Esophagus muscularis mucosa (tissue), 4 donors: ENCODE results near the gene CCDC148.

ENCODE experiments used
- EP300 ChIP-seq: sonication (generic); formaldehyde crosslinking; IDR thresholded peaks from one replicate; pipeline ENCODE4 v1.6.1; 2017; ENCODE audit warnings: antibody characterized with exemption
- POLR2A ChIP-seq: fragments of 450-650 bp; IDR thresholded peaks from one replicate; pipeline ENCODE4 v1.6.1; 2017; ENCODE audit warnings: antibody characterized with exemption, moderate library complexity, mild to moderate bottlenecking, low read depth
- POLR2AphosphoS5 ChIP-seq, 2 donors: sonication (generic); formaldehyde crosslinking; IDR thresholded peaks; one replicate each; pipeline ENCODE4 v1.6.1; 2017; ENCODE audit warnings: antibody characterized with exemption in 2 of 2
- TF ChIP-seq, protein P1 (sequence below), 3 experiments: fragments of 200-600 bp in 2 of 3; fragments of 450-650 bp in 1 of 3; sonication (generic) in 2 of 3; IDR thresholded peaks; one replicate each; pipeline ENCODE4 v1.5.1; 2017 to 2019; ENCODE audit warnings: antibody characterized with exemption in 3 of 3, mild to moderate bottlenecking in 2 of 3, moderate library complexity in 1 of 3

DNA sequence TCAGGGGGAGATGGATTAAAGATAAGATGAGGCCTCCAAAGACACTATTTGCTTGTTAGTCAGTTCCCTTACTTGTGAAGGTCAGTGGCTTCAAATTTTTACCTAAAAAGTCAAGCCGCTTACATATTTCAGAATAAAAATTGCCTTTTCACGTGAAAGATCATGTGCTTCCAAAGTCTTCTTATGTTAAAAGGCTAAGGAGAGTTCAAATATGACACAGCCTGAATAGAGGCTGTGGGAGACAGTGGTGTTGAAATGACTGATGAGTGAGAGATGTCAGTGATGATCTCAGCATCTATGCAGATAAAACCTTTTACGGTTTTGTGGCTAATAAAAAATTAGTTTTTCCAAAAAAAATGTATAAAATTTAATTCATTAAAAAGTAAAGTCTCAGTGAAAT lies 314.4 kb downstream of the CCDC148 start:
- TF ChIP-seq, protein P1, sequence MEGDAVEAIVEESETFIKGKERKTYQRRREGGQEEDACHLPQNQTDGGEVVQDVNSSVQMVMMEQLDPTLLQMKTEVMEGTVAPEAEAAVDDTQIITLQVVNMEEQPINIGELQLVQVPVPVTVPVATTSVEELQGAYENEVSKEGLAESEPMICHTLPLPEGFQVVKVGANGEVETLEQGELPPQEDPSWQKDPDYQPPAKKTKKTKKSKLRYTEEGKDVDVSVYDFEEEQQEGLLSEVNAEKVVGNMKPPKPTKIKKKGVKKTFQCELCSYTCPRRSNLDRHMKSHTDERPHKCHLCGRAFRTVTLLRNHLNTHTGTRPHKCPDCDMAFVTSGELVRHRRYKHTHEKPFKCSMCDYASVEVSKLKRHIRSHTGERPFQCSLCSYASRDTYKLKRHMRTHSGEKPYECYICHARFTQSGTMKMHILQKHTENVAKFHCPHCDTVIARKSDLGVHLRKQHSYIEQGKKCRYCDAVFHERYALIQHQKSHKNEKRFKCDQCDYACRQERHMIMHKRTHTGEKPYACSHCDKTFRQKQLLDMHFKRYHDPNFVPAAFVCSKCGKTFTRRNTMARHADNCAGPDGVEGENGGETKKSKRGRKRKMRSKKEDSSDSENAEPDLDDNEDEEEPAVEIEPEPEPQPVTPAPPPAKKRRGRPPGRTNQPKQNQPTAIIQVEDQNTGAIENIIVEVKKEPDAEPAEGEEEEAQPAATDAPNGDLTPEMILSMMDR (IDR thresholded peaks at IDR 0.05): no peak
- TF ChIP-seq POLR2A (no peak), POLR2AphosphoS5 (IDR thresholded peaks at IDR 0.05) (no peak), EP300 (no peak)
